GM10847 (cell line): ENCODE results near the gene ATG12.

Experiments
- POLR2A ChIP-seq: IDR thresholded peaks from 2 replicates; pipeline ENCODE4 v1.6.1; 2011; ENCODE audit not compliant: insufficient read length; ENCODE audit errors: extremely low read depth

ATG12 gene

GRCh38 chr5:115841382-115842088 is at the start of gene ATG12, which contains the start of gene AP3S1:
TSS of gene ATG12 (minus strand) at chr5:115841565. CDS start at chr5:115841552, 13 bp downstream.
TSS of gene AP3S1 (plus strand) at chr5:115841935. CDS start at chr5:115842038, 103 bp downstream.
- TF ChIP-seq POLR2A = peak; percentile 85

GRCh38 chr5:115888027-115888426 is 46.7 kb upstream of the ATG12 start:
- no peak for TF ChIP-seq POLR2A

- TF ChIP-seq POLR2A = no peak
Measured at GRCh38 chr5:115884704-115885103, 43.3 kb upstream of the ATG12 start.

GRCh38 chr5:115875447-115875846 is 34.1 kb upstream of the ATG12 start:
- TF ChIP-seq POLR2A = no peak

- TF ChIP-seq POLR2A = no peak
Measured at GRCh38 chr5:115873392-115873791, 32.0 kb upstream of the ATG12 start.

- TF ChIP-seq POLR2A = no peak
Measured at GRCh38 chr5:115872447-115872846, 31.1 kb upstream of the ATG12 start.

- no peak for TF ChIP-seq POLR2A
Measured at GRCh38 chr5:115869256-115869795, 28.0 kb upstream of the ATG12 start.

GRCh38 chr5:115859378-115859777 is 18.0 kb upstream of the ATG12 start:
- no peak for TF ChIP-seq POLR2A

- TF ChIP-seq POLR2A = no peak
Measured at GRCh38 chr5:115858396-115858795, 17.0 kb upstream of the ATG12 start.

- no peak for TF ChIP-seq POLR2A
Measured at GRCh38 chr5:115857626-115858349, 16.4 kb upstream of the ATG12 start.

- TF ChIP-seq POLR2A = no peak
Measured at GRCh38 chr5:115857057-115857479, 15.7 kb upstream of the ATG12 start.

GRCh38 chr5:115855959-115856358 is 14.6 kb upstream of the ATG12 start:
- TF ChIP-seq POLR2A = no peak

- TF ChIP-seq POLR2A = no peak
Measured at GRCh38 chr5:115854139-115854538, 12.8 kb upstream of the ATG12 start.

- no peak for TF ChIP-seq POLR2A
Measured at GRCh38 chr5:115850744-115851416, 9.5 kb upstream of the ATG12 start.

GRCh38 chr5:115849258-115849798 is 8.0 kb upstream of the ATG12 start:
- TF ChIP-seq POLR2A = no peak

- TF ChIP-seq POLR2A = no peak
Measured at GRCh38 chr5:115847290-115847689, 5.9 kb upstream of the ATG12 start.

- TF ChIP-seq POLR2A = no peak
Measured at GRCh38 chr5:115844321-115844817, 3.0 kb upstream of the ATG12 start.
